ENCODE data around the gene ERC1. TPM values are rescaled to one million over a fixed set of nuclear protein-coding genes. Genes with fewer than 3 reads are reported as not detected.
A peak's percentile ranks its signal among the peaks of the same experiment; 100 is the strongest.

Gene ERC1
- total and polyA plus RNA-seq, 12 donors: 6.5 to 67.5 (median 47.5) TPM

DNA sequence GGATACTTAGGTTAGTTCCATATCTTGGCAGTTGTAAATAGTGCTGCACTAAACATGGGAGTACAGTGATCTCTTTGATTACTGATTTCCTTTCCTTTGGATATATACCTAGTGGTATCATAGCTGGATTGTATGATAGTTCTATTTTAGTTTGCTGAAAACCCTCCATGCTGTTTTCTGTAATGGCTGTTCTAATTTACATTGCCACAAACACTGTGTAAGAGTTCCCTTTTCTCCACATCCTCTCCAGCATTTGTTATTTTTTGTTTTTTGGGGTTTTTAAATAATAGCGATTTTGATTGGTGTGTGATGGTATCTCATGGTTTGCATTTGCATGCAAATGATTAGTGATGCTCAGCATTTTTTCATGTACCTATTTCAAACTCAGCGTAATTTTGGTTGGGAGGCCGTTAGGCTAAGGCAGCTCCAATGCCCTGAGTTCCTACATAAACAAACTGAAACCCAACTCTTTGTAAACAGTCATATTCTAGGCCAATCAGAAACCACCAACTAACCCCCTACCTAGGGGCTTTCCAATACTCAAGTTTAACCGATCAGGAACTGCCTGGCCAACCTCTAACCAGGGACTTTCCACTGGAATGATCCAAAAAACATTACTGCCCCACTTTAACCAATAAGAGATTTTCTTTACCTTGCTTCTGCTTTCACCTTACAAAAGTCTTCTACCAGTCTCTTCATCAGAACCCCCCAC, 431.7 kb downstream of the ERC1 start:
- H3K9me3 ChIP-seq: peaks cover 0 to 21% (median 11%) of the 10 kb centered on the region in 11 donors
- intact Hi-C loops (cut with DNase I): no loop called here
- ATAC-seq (no peak), DNase-seq (no peak)
- H3K36me3 ChIP-seq: peaks cover 0 to 21% (median 0%) of the 10 kb centered on the region in 9 donors
- H3K27ac ChIP-seq: no peak overlapping the region
- no peaks in the 10 kb centered on the region for H3K27me3 ChIP-seq
- peaks cover 0 to 17% (median 0%) of the 10 kb centered on the region in 9 donors for H3K4me1 ChIP-seq
- WGBS, 2 donors: 96% methylated on average over 4 of the region's 4 CpGs
- H3K4me3 ChIP-seq: no peak overlapping the region
- TF ChIP-seq, protein P1, sequence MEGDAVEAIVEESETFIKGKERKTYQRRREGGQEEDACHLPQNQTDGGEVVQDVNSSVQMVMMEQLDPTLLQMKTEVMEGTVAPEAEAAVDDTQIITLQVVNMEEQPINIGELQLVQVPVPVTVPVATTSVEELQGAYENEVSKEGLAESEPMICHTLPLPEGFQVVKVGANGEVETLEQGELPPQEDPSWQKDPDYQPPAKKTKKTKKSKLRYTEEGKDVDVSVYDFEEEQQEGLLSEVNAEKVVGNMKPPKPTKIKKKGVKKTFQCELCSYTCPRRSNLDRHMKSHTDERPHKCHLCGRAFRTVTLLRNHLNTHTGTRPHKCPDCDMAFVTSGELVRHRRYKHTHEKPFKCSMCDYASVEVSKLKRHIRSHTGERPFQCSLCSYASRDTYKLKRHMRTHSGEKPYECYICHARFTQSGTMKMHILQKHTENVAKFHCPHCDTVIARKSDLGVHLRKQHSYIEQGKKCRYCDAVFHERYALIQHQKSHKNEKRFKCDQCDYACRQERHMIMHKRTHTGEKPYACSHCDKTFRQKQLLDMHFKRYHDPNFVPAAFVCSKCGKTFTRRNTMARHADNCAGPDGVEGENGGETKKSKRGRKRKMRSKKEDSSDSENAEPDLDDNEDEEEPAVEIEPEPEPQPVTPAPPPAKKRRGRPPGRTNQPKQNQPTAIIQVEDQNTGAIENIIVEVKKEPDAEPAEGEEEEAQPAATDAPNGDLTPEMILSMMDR (IDR thresholded peaks at IDR 0.05): no peak

DNA sequence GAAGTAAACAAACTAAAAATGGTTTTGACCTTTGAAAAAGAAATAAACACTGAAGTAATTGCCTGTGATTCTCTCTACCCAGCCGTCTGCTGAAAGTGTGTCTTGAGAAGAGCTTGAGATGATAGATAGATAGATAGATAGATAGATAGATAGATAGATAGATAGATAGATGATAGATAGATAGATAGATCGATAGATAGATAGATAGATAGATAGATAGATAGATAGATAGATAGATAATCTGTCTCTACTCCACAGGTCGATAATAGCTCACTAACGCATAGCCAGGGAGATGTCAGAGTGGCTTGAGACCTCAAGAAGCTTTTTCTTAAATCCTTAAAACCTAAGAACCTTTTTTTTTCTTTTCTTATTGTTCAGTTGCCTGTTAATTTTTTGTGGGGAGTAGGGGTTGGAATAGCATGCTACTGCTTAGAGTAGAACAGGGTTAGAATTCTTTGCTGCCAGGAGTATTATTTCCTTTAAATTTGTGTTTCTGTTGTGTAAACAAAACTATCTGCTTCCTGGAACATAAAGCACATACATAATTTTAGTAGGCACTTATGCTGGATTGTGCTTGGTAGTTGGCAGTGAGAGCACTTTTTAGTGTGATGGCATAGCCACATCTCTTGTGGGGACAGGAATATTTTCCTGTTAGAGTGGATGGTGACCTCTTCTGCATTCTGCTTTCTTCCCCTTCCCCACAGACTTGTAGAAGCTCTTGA, 433.8 kb downstream of the ERC1 start:
- H3K4me1 ChIP-seq: peaks cover 0 to 20% (median 3%) of the 10 kb centered on the region in 9 donors
- peaks cover 0 to 7% (median 0%) of the 10 kb centered on the region in 9 donors for H3K36me3 ChIP-seq
- H3K4me3 ChIP-seq: no peak overlapping the region
- WGBS, 2 donors: 70 to 86% methylated on average over 4 of the region's 4 CpGs
- H3K9me3 ChIP-seq: peaks cover 0 to 19% (median 10%) of the 10 kb centered on the region in 11 donors
- H3K27ac ChIP-seq: no peak overlapping the region
- TF ChIP-seq, protein P1 (IDR thresholded peaks at IDR 0.05): no peak
- intact Hi-C loops (cut with DNase I): no loop called here
- DNase-seq (no peak), ATAC-seq (peak in 1 of 8 donors; percentile 56)
- H3K27me3 ChIP-seq: no peaks in the 10 kb centered on the region

DNA sequence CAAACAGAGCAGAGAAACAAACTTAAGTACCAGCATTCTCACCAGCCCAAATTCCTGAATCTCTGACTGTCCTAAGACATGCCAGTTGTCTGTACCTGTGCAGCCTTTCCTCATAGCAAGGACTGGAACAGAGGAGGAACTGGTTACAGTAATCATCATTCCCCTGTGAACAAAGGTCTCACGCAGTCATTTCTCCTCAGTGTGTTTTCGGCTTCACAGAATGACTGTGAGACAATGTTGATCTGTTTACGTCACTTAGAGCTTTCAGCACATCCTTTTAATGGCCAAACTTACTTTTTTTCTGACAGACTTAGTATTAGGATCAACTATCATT, 434.3 kb downstream of the ERC1 start:
- TF ChIP-seq, protein P1 (IDR thresholded peaks at IDR 0.05): no peak

DNA sequence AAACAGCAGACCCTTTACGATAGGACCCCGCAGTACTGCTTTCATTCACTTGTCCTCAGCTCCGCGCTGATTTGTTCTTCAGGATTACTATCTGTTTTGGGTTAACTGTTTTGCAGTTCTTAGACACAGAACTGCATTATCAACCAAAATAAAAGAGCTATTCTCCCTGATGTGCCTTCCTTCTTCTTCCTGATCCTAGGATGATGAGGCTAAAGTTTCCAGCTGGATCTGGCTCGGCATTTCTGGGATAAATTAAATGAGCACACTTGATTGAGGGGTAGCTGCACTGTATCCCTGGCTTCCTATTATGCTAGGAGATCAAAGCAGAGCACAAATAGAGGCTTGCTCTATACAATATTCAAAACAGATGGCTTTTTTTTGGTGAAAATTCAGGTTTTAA, 437.6 kb downstream of the ERC1 start:
- no peak for DNase-seq
- peaks cover 0 to 22% (median 5%) of the 10 kb centered on the region in 9 donors for H3K4me1 ChIP-seq
- H3K36me3 ChIP-seq: peaks cover 0 to 6% (median 0%) of the 10 kb centered on the region in 9 donors
- H3K27ac ChIP-seq: no peak overlapping the region
- no peaks in the 10 kb centered on the region for H3K27me3 ChIP-seq
- H3K4me3 ChIP-seq: no peak overlapping the region
- ATAC-seq: no peak
- 89 to 94% methylated on average over 5 of the region's 5 CpGs for WGBS, 2 donors
- H3K9me3 ChIP-seq: no peaks in the 10 kb centered on the region
- TF ChIP-seq, protein P1 (IDR thresholded peaks at IDR 0.05): no peak
- intact Hi-C loops (cut with DNase I): no loop called here

More for the DNA sequence above, 434.3 kb downstream of the ERC1 start:
- ATAC-seq: no peak
- 89% methylated on average over 3 of the region's 3 CpGs for WGBS, 2 donors
- Histone ChIP-seq H3K27me3 (no peaks in the 10 kb centered on the region), H3K4me1 (peaks cover 0 to 22% (median 5%) of the 10 kb centered on the region in 9 donors), H3K27ac (no peak overlapping the region), H3K4me3 (no peak overlapping the region), H3K36me3 (peaks cover 0 to 6% (median 0%) of the 10 kb centered on the region in 9 donors), H3K9me3 (peaks cover 0 to 17% (median 9%) of the 10 kb centered on the region in 11 donors)
- DNase-seq: no peak
- intact Hi-C loops (cut with DNase I): no loop called here

All from heart right ventricle (tissue), 16 donors.